Spleen (tissue), 11 donors: ENCODE data around the gene OGFOD3. TPM values are rescaled to one million over a fixed set of nuclear protein-coding genes. Genes with fewer than 3 reads are reported as not detected.

ENCODE experiments used
- DNase-seq: peaks from one replicate; pipeline ENCODE4 v3.0.0-alpha.2; 2020
- H3K27ac ChIP-seq, 8 donors: fragments of 200-600 bp; sonication (generic) in 7 of 8; 1 replicate in 4 of 8; 2 replicates in 4 of 8; pipeline versions ENCODE4 v1.5.0 to v1.8.0; 2016 to 2021; ENCODE audit warnings: inconsistent platforms in 4 of 8, mild to moderate bottlenecking in 4 of 8, moderate library complexity in 1 of 8
- H3K27me3 ChIP-seq, 7 donors: fragments of 200-600 bp; sonication (generic) in 6 of 7; replicated peaks in 1 of 7; 1 replicate in 4 of 7; 2 replicates in 3 of 7; pipeline versions ENCODE4 v1.5.0 to v1.8.0; 2016 to 2021; ENCODE audit warnings: inconsistent platforms in 3 of 7, mild to moderate bottlenecking in 1 of 7
- H3K36me3 ChIP-seq, 6 donors: fragments of 200-600 bp; sonication (generic) in 5 of 6; 1 replicate in 4 of 6; 2 replicates in 2 of 6; pipeline versions ENCODE4 v1.5.0 to v1.8.0; 2016 to 2021; ENCODE audit warnings: inconsistent platforms in 2 of 6
- H3K4me1 ChIP-seq, 6 donors: fragments of 200-600 bp; sonication (generic) in 5 of 6; 1 replicate in 3 of 6; 2 replicates in 3 of 6; pipeline versions ENCODE4 v1.5.0 to v1.8.0; 2016 to 2021; ENCODE audit warnings: inconsistent platforms in 3 of 6
- H3K4me3 ChIP-seq, 8 donors: fragments of 200-600 bp; sonication (generic) in 7 of 8; 1 replicate in 4 of 8; 2 replicates in 4 of 8; pipeline versions ENCODE4 v1.5.0 to v1.8.0; 2016 to 2021; ENCODE audit warnings: inconsistent platforms in 4 of 8, mild to moderate bottlenecking in 4 of 8, moderate library complexity in 2 of 8
- H3K9me3 ChIP-seq, 8 donors: fragments of 200-600 bp; sonication (generic) in 7 of 8; 1 replicate in 4 of 8; 2 replicates in 4 of 8; pipeline versions ENCODE4 v1.5.0 to v1.8.0; 2016 to 2021; ENCODE audit warnings: inconsistent platforms in 4 of 8
- CTCF ChIP-seq, 11 experiments: fragments of 200-600 bp in 7 of 11; fragments of 450-650 bp in 4 of 11; sonication (generic) in 4 of 11; IDR thresholded peaks in 8 of 11; conservative IDR thresholded peaks in 3 of 11; 1 replicate in 7 of 11; 2 replicates in 4 of 11; pipeline versions ENCODE4 v1.4.0 to v1.8.0; 2016 to 2021; ENCODE audit warnings: antibody characterized with exemption in 11 of 11, inconsistent platforms in 4 of 11, mild to moderate bottlenecking in 1 of 11
- POLR2A ChIP-seq, 3 donors: fragments of 450-650 bp; IDR thresholded peaks; one replicate each; pipeline ENCODE4 v1.5.1; 2017; ENCODE audit warnings: antibody characterized with exemption in 3 of 3, mild to moderate bottlenecking in 1 of 3
- POLR2AphosphoS5 ChIP-seq, 3 donors: sonication (generic); formaldehyde crosslinking; IDR thresholded peaks; one replicate each; pipeline ENCODE4 v1.5.1; 2017; ENCODE audit warnings: antibody characterized with exemption in 3 of 3
- WGBS, 5 donors: extraction: QIAGEN DNeasy Blood & Tissue Kit in 3 of 5; methylation state at CpG; one replicate each; pipeline versions ENCODE4 v1.1.5 to v1.1.7; 2013 to 2018; 5-methylcytosine and 5-hydroxymethylcytosine counted together
- intact Hi-C: fragments of 100-400 bp; cut with DNase I; formaldehyde crosslinking; loops from one replicate; pipeline ENCODE4 v1.15.0; 2023; ENCODE audit warnings: low total_unique reads
- polyA plus RNA-seq, 3 donors: library from polyadenylated mRNA; stranded (reverse); fragments of 200-250 nt; gene quantifications; one replicate each; pipeline ENCODE4 v1.2.1, GENCODE V29; 2013
- total RNA-seq, 7 donors: library from RNA; depleted of rRNA in 3 of 7; stranded (reverse); fragments of >200 nt in 3 of 7; fragmentation: NEBNext Ultra II Directional in 4 of 7; extraction: Animal tissue kit (Norgen Biotek cat#: 25700) in 4 of 7; gene quantifications; one replicate each; pipeline versions ENCODE4 v1.1.0 to v1.2.1, GENCODE V29; 2016 to 2021
- donor health status: healthy with polysubstance abuse.
- donor health status: DM: no; HTN: no; CAD: no; lungs with moderate emphysema.
- donor health status: DM: no; HTN: no; CAD: no.
- donor health status: Bipolar disorder and iron deficiency.
- donor health status: healthy.
- donor health status: DM: no; HTN: no; CAD: no.
- donor health status: DM: yes; HTN: yes; CAD: no.

Gene OGFOD3
- total and polyA plus RNA-seq, 10 donors, result 10.3 to 28.1 (median 21.8) TPM

- DNase-seq, result no peak
- Histone ChIP-seq H3K9me3 (no peaks in the 10 kb centered on the region), H3K27ac (no peak overlapping the region), H3K4me3 (no peak overlapping the region), H3K27me3 (peaks cover 4 to 60% (median 48%) of the 10 kb centered on the region in 7 donors), H3K4me1 (peaks cover 8 to 38% (median 33%) of the 10 kb centered on the region in 6 donors), H3K36me3 (no peaks in the 10 kb centered on the region)
- no peak for TF ChIP-seq CTCF (IDR thresholded peaks at IDR 0.05 in 8 of 11, conservative IDR thresholded peaks at IDR 0.05 in 3 of 11)
- no peak for TF ChIP-seq POLR2AphosphoS5 (IDR thresholded peaks at IDR 0.05)
- TF ChIP-seq POLR2A (IDR thresholded peaks at IDR 0.05), result no peak
- intact Hi-C loops, result no loop called here
- WGBS, 5 donors, result 86 to 91% (median 88%) methylated on average over 6 to 7 of the region's 7 CpGs
These were observed 49.2 kb downstream of the OGFOD3 start for GRCh38 chr17:82369211-82369610.

- no peaks in the 10 kb centered on the region for H3K36me3 ChIP-seq
- intact Hi-C loops, result no loop called here
- H3K27me3 ChIP-seq, result peaks cover 4 to 47% (median 36%) of the 10 kb centered on the region in 7 donors
- H3K9me3 ChIP-seq, result no peaks in the 10 kb centered on the region
- 84 to 93% (median 87%) methylated on average over 11 to 14 of the region's 14 CpGs for WGBS, 5 donors
- H3K4me1 ChIP-seq, result peaks cover 8 to 32% (median 30%) of the 10 kb centered on the region in 6 donors
- no peak for DNase-seq
- no peak overlapping the region for H3K4me3 ChIP-seq
- TF ChIP-seq POLR2AphosphoS5 (IDR thresholded peaks at IDR 0.05), result no peak
- no peak for TF ChIP-seq POLR2A (IDR thresholded peaks at IDR 0.05)
- TF ChIP-seq CTCF (IDR thresholded peaks at IDR 0.05 in 8 of 11, conservative IDR thresholded peaks at IDR 0.05 in 3 of 11), result no peak
- no peak overlapping the region for H3K27ac ChIP-seq
These were observed 50.5 kb downstream of the OGFOD3 start for GRCh38 chr17:82367724-82368524.

- Histone ChIP-seq H3K9me3 (no peaks in the 10 kb centered on the region), H3K4me3 (no peak overlapping the region), H3K27ac (no peak overlapping the region), H3K4me1 (peaks cover 5 to 20% (median 19%) of the 10 kb centered on the region in 6 donors), H3K27me3 (peaks cover under 1 to 35% (median 24%) of the 10 kb centered on the region in 7 donors), H3K36me3 (no peaks in the 10 kb centered on the region)
- WGBS, 5 donors, result 88 to 95% (median 91%) methylated on average over 7 of the region's 7 CpGs
- intact Hi-C loops, result no loop called here
- DNase-seq, result no peak
- TF ChIP-seq POLR2AphosphoS5 (IDR thresholded peaks at IDR 0.05) (no peak), POLR2A (IDR thresholded peaks at IDR 0.05) (no peak), CTCF (IDR thresholded peaks at IDR 0.05 in 8 of 11, conservative IDR thresholded peaks at IDR 0.05 in 3 of 11) (no peak)
These were observed 51.6 kb downstream of the OGFOD3 start for GRCh38 chr17:82366749-82367148.

- no peak for DNase-seq
- H3K4me1 ChIP-seq, result peaks cover 0 to 10% (median 9%) of the 10 kb centered on the region in 6 donors
- H3K36me3 ChIP-seq, result no peaks in the 10 kb centered on the region
- no peak overlapping the region for H3K4me3 ChIP-seq
- TF ChIP-seq CTCF (IDR thresholded peaks at IDR 0.05 in 8 of 11, conservative IDR thresholded peaks at IDR 0.05 in 3 of 11) (no peak), POLR2A (IDR thresholded peaks at IDR 0.05) (no peak), POLR2AphosphoS5 (IDR thresholded peaks at IDR 0.05) (no peak)
- H3K9me3 ChIP-seq, result no peaks in the 10 kb centered on the region
- no peak overlapping the region for H3K27ac ChIP-seq
- 78 to 86% (median 79%) methylated on average over 6 of the region's 6 CpGs for WGBS, 5 donors
- peaks cover 0 to 25% (median 14%) of the 10 kb centered on the region in 7 donors for H3K27me3 ChIP-seq
- intact Hi-C loops, result no loop called here
These were observed 52.6 kb downstream of the OGFOD3 start for GRCh38 chr17:82365606-82366295.
